GM18951 (cell line): Measurements from ENCODE around the gene HABP2.

Source experiments
- POLR2A ChIP-seq: IDR thresholded peaks from 4 replicates; pipeline ENCODE4 v1.6.1; 2011; ENCODE audit warnings: mild to moderate bottlenecking; ENCODE audit not compliant: insufficient read length, insufficient read depth; ENCODE audit errors: extremely low read depth
- in situ Hi-C: fragments of 300-500 bp; cut with MboI; formaldehyde crosslinking; loops from one replicate; pipeline ENCODE4 v1.12.0; 2022; ENCODE audit warnings: low sequenced_read_pairs, mixed read lengths, inconsistent platforms; ENCODE audit not compliant: unreplicated experiment

Gene HABP2

DNA sequence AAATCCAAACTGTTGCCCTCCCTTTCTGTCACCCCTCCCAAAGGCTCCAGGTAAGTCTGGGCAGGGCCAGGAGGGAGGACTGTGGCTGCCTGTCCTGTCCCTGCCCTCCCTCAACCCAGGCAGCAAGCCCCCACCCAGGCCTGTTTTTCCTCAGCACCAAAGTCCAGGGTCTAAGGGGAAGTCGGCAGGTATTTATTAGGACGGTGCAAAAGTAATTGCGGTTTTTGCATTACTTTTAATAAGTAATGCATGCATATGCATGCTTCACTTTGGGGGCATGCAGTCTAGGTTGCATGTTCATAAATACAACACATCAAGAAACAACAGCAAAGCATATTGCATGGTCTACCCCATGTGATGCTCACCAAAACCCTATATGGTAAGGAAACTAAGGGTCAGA, 15.2 kb upstream of the HABP2 start:
- in situ Hi-C loops, result no loop called here
- no peak for TF ChIP-seq POLR2A

DNA sequence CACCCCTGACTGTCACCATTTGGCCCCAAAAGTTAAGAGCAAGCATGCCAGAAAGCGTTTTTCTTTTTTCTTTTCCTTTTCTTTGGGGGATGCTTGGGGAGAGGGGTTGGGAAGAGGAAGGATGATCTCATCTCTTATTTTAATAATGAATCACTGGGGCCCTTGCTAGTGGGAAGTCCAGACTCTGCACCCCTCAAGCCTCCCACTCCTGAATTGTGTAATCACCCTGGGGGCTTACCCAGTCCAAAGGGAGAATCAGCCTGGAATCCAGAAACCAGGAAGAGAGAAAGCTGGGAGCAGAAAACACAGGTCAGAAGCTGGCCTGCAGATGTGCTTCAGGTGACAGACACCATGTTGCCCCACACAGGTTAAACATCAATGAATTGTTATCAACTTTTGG, 14.7 kb upstream of the HABP2 start:
- in situ Hi-C loops, result no loop called here
- TF ChIP-seq POLR2A, result no peak

DNA sequence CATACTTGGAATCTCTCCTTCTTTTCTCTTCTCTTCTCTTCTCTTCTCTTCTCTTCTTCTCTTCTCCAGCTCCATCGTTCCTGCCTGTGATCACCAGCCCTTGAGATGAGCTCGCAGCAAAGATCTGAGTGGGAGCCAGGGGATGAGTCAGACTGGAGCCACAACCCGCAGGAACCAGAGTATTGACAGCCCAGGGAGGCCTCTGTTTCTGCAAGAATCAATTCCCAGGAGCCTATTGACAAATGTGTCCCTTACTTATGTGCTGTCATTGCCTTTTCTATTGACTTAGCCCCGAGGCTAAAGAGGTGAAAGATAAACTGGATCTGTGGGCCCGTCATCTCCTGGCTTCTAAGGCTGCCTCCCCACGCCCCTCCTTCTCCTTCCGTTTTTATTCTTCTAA, 13.1 kb upstream of the HABP2 start:
- TF ChIP-seq POLR2A, result no peak
- in situ Hi-C loops, result no loop called here

DNA sequence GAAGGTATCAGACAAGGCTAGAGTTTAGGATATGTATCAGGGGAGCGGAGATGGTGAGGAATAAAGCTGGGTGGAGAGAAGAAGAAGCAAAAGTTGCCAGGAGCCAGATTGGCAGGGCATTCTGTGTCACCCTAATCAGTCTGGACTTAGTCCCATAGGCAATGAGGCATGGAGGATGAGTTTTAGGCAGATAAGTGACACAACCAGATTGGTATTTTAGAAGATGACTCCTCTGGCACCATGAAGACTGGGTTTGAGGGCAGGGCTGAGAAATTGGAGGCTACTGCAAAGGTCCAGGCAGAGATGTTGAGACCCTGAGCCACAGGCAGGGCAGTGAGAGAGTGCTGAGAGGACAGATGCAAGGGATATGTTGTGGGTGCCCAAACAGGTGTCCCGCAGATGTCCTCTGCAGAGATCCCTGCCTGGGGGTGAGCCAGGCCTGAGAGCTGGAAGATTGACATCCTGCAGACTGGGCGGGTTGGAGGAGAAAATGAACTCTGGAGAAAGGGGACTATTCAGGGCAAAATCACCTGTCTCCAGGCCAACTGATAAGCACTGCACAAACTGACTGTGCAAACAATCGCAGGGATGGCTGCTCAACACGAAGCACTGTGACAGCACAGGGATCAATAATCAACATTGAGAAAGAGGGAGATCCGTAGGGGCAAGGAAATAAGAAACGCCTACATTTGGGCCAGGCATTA, 11.9 kb upstream of the HABP2 start:
- TF ChIP-seq POLR2A, result no peak
- in situ Hi-C loops, result no loop called here

DNA sequence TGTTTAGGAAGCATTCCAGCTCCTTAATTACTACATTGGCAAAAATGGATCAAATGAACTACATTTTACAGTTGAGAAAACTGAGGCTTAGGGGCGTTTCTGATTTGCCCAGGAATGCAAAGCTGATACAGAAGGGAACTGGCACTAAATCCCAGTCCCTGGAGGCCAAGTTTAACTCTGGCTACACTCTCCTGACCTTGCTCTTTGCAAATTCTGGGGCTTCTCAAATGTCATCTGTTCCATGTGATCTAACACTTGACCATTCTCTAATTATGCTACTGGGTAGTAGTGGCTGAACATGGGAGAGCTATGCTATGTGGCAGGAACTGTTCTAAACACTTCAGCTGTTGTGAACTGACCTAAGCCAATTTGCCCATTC, 11.3 kb upstream of the HABP2 start:
- in situ Hi-C loops, result no loop called here
- no peak for TF ChIP-seq POLR2A

DNA sequence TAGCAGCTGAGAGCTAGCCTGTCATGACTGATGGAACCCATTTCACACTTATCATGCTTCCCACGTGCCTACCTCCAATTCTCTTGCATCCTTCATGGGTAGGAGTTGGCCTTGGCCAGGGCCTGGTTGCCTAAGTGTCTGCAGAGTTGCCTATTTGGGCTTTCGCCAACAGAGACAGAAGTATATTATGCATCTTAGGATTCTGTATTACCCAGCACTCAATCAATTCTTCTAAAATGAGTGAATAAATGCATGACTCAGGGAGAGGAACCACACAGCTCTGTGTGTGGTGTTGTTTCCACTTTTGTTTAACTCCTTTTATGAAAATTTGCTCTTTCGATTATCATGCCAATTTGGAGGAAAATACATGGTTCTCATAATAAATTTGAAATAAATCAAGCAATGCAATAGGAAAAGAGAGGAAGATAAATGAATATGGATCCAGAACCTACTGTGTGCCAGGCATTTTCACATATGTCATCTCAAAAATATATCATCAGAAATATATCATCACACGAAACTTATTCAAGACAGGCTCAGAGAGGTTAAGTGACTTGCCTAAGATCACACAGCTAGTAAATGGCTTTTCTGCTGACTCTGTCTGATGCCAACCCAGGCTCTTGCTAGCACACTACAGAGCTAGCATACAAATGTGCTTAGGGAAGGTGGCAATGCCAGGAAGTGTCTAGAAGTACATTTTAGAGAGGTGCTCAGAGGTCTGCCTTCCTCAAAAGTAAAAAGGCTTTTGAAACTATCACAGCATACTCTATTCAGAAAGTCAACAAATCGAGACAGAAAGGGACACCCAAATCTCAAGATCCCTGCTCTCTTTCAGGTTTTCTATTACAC, 9.5 kb upstream of the HABP2 start:
- in situ Hi-C loops, result no loop called here
- no peak for TF ChIP-seq POLR2A

DNA sequence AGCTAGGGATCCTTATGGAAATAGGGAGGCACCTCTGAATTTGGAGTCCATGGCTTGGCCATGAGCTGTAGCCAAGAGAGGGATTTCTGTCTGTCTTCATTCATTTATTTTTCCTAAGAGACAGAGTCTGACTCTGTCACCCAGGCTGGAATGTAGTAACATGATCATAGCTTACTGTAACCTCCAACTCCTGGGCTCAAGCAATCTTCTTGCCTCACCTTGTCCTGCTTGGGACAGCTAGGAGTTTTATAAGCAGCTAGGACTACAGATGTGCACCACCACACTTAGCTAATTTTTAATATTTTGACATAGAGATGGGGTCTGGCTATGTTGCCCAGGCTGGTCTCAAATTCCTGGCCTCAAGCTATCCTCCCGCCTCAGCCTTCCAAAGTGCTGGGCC, 8.5 kb upstream of the HABP2 start:
- TF ChIP-seq POLR2A, result no peak
- in situ Hi-C loops, result no loop called here

DNA sequence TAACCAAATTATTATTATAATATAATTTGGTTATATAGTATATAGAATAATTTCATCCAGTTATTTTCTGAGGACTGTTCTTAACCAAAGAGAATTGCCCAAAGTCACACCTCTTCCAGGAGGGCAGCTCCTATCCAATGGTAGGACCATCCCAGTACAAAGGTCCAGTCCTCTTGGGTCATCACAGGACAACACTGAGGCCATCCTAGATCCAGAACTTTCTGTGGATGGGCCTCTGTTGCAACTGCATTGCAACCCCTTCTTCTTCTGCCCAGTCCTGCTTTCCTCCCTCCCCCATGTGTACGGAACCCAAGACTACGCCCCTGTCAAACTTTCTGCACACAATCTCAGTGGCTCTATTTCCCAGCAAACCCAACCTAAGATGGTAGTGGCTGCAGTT, 5.4 kb upstream of the HABP2 start:
- no peak for TF ChIP-seq POLR2A
- in situ Hi-C loops, result no loop called here

DNA sequence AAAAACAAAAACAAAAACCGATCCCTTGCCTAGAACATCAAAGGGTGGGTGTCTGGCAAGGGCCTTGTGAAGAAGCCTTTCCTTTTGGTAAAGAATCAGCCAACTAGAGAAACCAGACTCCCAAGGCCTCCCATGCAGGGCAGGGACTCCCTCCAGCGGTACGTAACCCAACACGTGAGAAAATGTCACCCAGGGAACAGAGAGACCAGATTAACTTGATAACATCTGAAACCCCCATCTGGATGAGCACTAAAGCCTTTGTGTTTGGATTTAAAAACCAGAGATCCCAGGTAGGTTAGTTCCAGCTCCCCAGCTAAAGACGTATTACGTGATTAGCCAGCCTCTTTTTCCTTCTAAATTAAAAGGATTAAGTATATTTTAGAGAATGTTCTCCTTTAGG, 3.0 kb upstream of the HABP2 start:
- in situ Hi-C loops, result no loop called here
- TF ChIP-seq POLR2A, result no peak

DNA sequence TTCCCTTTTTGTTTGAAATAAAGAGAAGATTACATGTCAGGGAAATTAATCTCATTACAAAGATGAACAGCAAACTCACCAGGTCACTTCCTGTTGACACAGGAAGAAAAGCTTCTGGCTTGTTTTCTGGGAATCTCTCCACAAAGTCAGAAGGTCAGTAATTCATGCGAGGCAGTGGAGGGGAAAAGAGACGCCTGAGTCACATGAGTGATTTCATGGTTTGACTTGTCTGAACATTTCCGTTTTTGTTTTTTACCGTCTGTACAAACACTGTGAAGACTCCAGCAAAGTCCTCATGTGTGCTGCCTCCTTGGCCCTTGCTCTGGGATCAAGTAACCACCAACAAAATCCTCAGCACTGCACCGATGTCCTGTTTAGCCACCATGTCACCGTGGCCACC, 2.5 kb upstream of the HABP2 start:
- in situ Hi-C loops, result no loop called here
- no peak for TF ChIP-seq POLR2A

DNA sequence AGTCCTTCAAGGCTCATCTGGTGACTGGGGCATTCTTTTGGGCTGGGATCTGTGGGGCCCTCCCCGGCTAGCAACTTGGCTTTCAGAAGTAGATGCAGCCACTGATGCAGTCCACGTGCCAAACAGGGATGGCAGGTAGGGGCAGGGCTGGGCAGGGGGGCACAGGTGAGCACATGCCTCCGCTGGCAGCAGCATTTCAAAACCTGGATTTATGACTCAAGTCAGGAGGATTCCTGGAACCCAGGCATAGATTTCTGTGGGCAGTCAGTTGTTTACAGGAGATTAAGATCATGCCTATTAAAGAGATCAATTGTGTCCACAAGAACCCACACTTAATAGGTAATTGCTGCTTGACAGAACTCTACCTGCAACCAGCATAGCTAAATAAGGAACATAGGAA, 839 bp upstream of the HABP2 start:
- in situ Hi-C loops, result no loop called here
- TF ChIP-seq POLR2A, result no peak

DNA sequence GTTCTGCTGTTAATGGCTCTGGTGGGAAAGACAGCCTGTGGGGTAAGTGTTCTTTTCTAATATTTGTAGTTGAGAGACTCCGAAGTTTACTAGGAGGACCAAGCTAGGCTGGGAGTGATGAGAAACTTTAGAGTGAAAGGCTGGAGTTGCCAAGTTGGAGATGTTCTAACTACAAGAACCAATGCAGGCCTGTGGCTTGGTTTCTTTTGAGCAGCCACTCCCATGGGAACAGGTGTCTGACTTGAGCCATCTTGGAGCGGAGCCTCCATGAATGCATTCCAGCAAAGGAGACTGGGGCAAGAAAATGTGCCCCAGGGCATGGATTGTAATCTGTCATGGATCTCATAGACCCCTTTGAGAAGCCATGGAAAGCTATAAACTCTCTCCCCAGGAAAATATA, 296 bp downstream of the HABP2 start:
- in situ Hi-C loops, result no loop called here

DNA sequence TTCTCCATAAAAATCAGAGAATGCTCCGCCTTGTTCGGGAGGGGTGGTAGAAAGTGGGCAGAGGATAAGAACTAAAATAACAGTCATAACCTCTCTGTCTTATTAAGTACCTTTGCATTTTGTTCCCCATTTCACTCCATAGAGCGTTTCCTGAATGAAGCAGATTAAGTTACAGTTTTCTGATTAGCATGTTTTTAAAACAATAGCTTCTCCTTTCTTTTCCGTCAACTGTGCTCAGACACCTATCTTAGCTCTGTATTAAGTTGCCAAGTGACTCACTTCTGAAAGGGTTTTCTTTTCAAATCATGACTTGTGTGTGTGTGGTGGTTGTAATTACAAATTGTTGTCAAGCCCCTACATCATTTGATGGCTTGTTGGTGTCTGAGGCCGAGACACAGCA, 1.4 kb downstream of the HABP2 start:
- no peak for TF ChIP-seq POLR2A

More for the DNA sequence above, 296 bp downstream of the HABP2 start:
- no peak for TF ChIP-seq POLR2A

DNA sequence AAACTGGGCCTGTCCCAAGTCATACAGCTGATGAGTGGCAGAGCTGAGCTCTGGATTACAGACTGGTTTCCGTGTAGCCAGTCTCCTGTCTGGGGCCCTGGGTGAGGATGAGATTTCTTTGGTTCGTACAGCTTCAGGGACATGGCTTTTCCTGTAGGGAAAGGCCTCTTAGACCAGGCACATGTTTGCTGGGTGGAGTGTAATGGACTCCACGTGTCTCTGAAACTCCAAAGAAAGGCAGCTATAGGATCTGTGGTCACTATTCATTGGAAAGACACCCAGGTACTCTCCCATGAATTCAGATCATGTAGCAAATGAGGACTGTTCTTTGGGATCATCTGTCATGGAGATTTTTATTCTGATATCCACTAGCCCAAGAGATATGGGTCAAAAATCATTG, 2.4 kb downstream of the HABP2 start:
- in situ Hi-C loops, result no loop called here
- no peak for TF ChIP-seq POLR2A

More for the DNA sequence above, 1.4 kb downstream of the HABP2 start:
- in situ Hi-C loops, result no loop called here
